GM18873 (cell line): ENCODE results near the gene PLAU.
A peak's percentile ranks its signal among the peaks of the same experiment; 100 is the strongest.

Experiments
- ATAC-seq: cut with Tn5 transposase; IDR thresholded peaks from one replicate; pipeline ENCODE4 v1.9.1; 2021; ENCODE audit warnings: mild to moderate bottlenecking, moderate library complexity, moderate number of reproducible peaks; ENCODE audit not compliant: unreplicated experiment, low FRiP score

PLAU gene

DNA sequence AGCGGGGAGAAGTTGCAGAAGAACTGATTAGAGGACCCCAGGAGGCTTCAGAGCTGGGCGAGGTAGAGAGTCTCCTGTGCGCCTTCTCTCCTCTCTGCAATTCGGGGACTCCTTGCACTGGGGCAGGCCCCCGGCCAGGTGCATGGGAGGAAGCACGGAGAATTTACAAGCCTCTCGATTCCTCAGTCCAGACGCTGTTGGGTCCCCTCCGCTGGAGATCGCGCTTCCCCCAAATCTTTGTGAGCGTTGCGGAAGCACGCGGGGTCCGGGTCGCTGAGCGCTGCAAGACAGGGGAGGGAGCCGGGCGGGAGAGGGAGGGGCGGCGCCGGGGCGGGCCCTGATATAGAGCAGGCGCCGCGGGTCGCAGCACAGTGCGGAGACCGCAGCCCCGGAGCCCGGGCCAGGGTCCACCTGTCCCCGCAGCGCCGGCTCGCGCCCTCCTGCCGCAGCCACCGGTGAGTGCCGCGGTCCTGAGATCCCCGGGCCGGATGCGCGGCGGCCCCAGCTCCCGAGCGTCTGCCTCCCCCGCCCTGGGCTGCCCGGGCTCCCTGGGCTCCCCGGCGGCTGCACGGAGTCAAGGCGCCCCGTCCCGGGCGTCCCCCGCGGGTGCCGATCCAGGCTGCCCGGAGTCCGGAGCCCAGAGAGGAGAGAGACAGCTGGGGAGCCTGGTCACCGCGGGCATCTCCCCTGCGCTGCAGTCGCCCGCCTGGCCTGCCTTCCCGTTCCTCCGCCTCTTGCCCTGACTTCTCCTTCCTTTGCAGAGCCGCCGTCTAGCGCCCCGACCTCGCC is at the start of gene PLAU:
TSS of gene PLAU (plus strand) at position 369 of the 789 bp plus-strand sequence. CDS start 424 bp downstream, outside the sequence.
- no peak for ATAC-seq

DNA sequence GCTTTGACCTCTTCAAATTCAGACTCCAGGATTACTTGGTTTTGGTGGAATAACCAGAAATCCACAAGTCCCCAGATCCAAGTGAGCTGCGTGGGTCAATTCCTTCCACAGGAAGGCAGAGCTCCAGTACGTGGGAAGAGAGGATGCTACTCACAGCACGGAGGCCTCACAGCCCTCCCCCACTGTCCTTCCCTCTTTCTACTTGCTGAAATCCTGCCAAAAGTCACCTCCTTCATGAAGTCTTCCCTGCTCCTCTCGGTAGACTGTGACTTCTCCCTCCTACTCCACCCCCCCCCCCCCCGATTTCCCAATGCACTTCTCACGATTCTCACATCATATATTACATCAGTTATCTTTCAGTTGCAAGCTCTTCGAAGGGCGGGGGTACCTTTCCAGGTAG is 48.9 kb upstream of the PLAU start:
- ATAC-seq: no peak

- no peak for ATAC-seq
Measured at GRCh38 chr10:73863039-73863817, 47.7 kb upstream of the PLAU start.

- ATAC-seq: no peak
Measured at GRCh38 chr10:73864229-73864628, 46.7 kb upstream of the PLAU start.

DNA sequence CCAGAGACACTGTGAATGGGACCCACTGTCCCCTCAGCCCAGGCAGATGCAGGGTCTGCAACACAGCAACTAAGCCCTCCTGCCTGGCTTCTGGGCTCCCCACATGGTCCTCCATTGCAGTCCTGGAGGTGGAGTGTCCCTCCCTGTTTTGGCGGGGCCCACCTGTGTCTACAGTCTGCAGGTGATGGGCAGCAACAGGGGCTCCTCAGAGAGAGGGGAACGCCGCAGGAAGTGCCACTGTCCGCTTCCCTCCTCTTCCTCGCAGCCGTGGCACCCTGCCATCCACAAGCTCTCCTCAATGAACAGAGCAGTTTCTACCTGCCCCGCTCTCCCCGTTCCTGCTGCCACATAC is 45.8 kb upstream of the PLAU start:
- no peak for ATAC-seq

GRCh38 chr10:73865459-73866442 is 45.2 kb upstream of the PLAU start:
- no peak for ATAC-seq

DNA sequence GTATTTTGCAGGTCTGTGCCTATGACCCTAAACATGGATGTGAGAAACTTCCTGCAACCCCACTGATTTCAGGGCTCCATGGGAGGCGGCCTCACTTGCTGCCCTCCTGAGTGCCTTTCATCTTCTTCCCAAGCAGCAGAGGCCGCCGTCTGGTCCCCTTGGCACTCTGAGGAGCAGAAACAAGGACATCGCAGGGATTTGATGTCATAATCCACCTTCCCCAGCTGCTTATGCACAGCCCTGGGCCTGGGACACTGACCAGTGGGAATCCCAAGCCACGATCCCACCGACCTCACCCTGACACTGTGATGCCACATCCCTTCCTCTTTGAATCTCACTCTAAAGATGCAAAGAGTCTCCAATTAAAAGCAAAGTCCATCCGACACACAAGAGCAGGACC is 44.3 kb upstream of the PLAU start:
- no peak for ATAC-seq

- no peak for ATAC-seq
Measured at GRCh38 chr10:73867126-73867807, 43.7 kb upstream of the PLAU start.

DNA sequence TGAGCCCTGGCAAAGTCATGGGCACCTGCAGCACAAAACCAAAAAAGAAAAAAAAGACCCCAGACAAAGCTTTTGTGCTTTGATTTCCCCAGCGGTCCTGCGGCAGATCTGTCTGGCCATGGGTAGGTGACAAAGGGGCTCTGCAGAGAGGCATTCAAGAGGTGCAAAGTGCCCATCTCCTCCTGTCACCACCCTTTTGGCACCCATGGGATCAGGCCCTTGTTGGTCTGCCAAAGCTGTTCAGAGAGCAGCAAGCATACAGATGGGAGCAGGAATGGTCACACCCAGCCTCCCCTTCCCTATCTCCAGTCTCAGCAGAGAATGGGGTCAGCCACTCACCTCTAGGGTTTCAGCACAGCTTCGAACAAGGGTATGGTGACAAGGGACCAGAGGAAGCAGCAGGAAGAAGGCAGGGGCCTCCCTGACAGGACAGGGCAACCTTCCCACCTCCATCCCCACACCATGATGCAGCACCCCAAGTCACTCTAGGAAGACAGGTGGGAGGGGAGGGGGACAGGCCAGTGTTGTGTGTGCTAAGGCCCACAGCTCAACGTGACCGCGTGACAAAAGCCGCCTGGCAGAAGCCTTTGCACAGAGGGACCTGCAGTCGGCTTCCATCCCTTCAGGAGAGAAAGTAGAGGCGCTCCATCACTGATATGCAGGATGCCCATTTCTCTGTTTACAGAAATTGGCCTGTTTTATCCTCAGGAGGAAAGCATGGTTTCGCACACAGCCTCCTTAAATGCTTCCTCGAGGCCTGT is 42.9 kb upstream of the PLAU start:
- no peak for ATAC-seq

GRCh38 chr10:73868655-73869195 is 42.2 kb upstream of the PLAU start:
- ATAC-seq: no peak

DNA sequence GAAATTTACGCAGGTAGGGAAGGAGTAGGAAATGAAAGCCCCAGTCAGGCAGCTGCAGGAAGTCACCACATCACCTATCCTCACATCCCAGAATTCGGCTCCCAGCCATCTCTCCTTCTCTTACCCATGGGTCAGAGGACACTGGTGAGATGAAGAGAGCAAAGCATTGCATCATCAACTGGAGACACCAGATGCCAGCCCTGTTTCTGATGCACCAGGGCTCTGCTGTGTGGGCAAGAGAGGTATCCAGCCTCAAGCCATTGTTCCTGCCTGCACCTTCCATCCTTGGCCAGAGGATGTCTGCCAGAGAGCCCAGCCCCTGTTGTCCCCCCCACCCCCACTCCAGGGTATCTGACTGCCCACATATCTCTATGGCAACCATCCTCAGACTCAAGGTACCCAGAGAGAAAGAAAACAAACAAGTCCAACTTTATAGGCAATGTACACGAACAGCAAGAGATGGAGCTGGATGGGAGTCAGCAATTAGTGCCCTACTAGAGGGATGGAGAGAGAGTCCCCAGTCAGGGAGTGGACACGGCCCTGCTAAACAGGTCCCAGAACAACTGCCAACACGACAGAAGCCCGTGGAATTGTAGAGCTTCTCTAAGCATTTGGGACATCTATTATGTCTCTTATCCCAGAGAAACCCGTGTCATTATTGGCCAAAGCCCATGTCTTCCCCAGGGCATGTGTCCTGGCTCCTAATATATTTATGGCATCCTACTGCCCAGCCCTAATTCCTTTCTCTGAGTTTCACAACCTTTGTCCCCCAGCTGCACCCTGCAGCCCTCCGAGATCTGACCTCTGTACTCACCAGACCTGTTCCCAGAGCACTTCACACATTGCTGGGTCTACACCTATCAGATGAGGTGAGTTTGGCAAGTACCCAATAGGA is 39.4 kb upstream of the PLAU start:
- ATAC-seq: no peak

DNA sequence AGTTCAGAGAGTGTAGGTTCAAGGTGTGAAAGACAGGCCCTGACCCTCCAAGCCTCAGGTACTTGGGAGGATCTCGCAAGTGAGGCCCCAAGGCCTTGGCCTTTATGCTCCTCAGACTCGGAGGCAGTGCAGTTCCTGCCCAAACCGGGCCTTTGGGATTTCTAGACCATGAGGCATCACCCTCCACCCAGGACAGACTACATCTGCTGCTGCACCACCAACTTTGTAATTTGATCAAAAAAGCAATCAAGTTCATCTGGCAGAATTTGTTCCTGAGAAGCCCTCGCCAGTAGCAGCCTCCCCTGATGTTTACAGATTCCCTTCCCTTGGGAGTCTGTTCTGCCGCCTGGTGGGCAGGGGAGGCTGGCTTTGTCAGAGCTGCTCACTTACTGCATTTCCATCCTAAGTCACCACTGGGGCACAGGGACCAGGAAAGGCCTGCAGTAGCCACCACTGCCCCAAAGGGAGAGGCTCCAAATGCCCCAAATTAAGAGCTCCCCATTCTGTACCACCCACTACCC is 38.7 kb upstream of the PLAU start:
- ATAC-seq: no peak

DNA sequence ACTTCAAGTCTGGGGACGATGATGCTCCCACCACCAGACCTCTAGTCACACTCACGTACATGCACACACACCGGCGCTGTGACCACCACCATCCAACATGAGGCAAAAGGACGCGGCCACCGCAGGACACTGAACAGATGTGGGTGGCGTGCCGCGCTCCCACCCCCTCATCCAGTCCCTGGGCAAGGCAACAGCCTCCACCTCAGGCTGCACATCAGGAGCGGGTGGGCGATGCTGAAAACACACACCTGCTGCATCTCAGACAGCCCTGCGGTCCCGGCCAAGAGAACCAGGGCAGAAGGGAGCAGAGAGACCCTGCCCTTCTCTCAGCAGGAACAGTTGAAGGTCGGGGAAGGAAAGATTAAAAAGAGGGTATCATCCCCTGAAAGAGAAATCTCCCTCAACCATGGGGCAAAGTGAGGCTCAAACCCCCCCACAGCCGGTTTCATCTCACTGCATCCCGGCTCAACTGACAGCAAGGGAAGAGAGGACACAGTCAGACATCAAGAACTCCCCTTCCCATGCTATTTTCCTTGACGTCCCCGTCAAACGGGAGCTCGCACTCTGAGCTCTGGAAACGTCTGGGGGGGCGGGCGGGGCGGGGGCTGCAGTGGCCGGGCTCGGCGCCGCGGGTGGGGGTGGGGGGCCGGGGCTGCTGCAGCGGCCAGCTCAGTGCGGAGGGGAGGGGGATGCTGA is 37.6 kb upstream of the PLAU start:
- ATAC-seq: no peak

DNA sequence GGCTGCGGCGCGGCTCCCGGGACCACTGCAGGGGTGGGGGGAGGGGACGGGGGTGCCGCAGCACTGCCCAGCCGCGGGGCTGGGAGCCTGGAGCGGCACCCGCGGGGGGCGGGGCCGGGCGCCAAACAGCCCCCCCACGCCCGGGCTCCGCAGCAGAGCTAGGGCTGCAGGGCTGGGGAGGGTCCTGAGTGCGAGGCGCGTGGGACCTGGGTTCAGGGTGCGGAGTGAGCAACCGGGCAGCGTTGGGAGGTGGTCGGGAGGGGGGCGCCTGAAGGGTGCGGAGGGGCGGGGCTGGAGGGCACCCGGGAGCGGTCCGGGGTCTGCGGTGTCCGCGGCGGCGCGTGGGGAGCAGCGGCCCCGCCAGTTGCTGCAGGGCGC is 37.1 kb upstream of the PLAU start:
- ATAC-seq: no peak

GRCh38 chr10:73874267-73875138 is 36.4 kb upstream of the PLAU start, which contains the start of gene CAMK2G:
TSS of gene CAMK2G (minus strand) at chr10:73874555. CDS start at chr10:73874461, 94 bp downstream.
- peak; percentile 50 for ATAC-seq

DNA sequence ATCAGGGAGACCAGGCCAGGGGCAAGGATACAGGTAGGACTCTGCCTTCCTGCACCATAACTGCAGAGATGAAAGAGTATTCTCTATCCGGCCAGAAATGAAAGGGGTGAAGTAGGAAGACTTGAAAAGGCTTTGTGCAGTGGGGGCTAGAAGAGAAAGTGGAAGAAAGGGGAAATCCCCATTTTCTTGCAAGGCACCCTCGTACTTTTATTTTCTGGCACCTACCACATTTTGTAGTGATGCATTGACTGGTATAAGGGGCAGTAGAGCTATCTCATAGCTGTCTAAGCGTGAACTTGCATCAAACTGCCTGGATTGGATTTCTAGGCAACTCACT is 35.8 kb upstream of the PLAU start:
- ATAC-seq: peak; percentile 23
